ENCODE measurements around the gene FDPS. TPM values are rescaled to one million over a fixed set of nuclear protein-coding genes. Genes with fewer than 3 reads are reported as not detected.

FDPS gene
- total RNA-seq, 1 experiment from 2014 or later = 228 TPM

DNA sequence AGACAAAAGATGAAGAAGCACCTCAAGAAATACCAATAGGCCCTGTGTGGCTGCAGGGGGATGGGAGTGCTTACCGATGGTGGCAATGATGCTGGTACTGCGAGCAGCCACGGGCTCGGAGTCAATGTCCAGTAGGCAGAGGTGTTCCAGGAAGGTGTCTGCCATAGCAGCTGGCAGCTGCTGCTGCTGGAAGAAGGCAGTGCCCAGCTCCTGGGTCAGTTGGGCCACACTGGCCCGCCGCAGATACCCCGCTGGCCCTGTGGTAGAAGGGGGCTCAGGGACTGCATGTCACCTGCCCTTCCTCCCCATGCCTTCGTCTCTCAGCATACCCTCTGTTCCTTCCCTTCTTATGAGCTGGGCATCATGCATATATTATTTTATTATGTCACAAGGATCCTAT lies 8.6 kb upstream of the FDPS start:
- no peaks in the 10 kb centered on the region for H3K36me3 ChIP-seq (ENCODE audit: control insufficient read depth, insufficient read depth, low read length)
- no peak overlapping the region for H3K4me3 ChIP-seq (ENCODE audit: low read depth, low read length)
- H3K27ac Mint-ChIP-seq (ENCODE audit: unreplicated experiment) = no peak overlapping the region
- ChIA-PET CTCF (no interaction called here), POLR2A (no interaction called here)
- intact Hi-C loops (cut with micrococcal nuclease; ENCODE audit: unreplicated experiment) = no loop called here
- TF ChIP-seq, protein P1, sequence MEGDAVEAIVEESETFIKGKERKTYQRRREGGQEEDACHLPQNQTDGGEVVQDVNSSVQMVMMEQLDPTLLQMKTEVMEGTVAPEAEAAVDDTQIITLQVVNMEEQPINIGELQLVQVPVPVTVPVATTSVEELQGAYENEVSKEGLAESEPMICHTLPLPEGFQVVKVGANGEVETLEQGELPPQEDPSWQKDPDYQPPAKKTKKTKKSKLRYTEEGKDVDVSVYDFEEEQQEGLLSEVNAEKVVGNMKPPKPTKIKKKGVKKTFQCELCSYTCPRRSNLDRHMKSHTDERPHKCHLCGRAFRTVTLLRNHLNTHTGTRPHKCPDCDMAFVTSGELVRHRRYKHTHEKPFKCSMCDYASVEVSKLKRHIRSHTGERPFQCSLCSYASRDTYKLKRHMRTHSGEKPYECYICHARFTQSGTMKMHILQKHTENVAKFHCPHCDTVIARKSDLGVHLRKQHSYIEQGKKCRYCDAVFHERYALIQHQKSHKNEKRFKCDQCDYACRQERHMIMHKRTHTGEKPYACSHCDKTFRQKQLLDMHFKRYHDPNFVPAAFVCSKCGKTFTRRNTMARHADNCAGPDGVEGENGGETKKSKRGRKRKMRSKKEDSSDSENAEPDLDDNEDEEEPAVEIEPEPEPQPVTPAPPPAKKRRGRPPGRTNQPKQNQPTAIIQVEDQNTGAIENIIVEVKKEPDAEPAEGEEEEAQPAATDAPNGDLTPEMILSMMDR (IDR thresholded peaks at IDR 0.05; ENCODE audit: insufficient read depth in 1 of 2, low read depth in 1 of 2, low read length in 1 of 2, severe bottlenecking in 1 of 2, unreplicated experiment in 1 of 2) = no peak
- no peaks in the 10 kb centered on the region for H3K9me3 ChIP-seq
- no TSS peak for BruUV-seq (replicated peaks)
- H3K9me3 Mint-ChIP-seq (ENCODE audit: unreplicated experiment) = no peaks in the 10 kb centered on the region
- no peak for DNase-seq
- H3K36me3 Mint-ChIP-seq (ENCODE audit: insufficient read depth, unreplicated experiment) = no peaks in the 10 kb centered on the region
- H3K27me3 ChIP-seq (replicated peaks; ENCODE audit: control insufficient read depth, insufficient read depth, low read length) = no peaks in the 10 kb centered on the region
- H3K4me1 Mint-ChIP-seq (ENCODE audit: low read depth, unreplicated experiment) = peaks cover 6% of the 10 kb centered on the region
- no peaks in the 10 kb centered on the region for H3K27me3 Mint-ChIP-seq (ENCODE audit: insufficient read depth, unreplicated experiment)
- no peak overlapping the region for H3K4me3 Mint-ChIP-seq (ENCODE audit: unreplicated experiment)
- H3K4me1 ChIP-seq = no peaks in the 10 kb centered on the region

DNA sequence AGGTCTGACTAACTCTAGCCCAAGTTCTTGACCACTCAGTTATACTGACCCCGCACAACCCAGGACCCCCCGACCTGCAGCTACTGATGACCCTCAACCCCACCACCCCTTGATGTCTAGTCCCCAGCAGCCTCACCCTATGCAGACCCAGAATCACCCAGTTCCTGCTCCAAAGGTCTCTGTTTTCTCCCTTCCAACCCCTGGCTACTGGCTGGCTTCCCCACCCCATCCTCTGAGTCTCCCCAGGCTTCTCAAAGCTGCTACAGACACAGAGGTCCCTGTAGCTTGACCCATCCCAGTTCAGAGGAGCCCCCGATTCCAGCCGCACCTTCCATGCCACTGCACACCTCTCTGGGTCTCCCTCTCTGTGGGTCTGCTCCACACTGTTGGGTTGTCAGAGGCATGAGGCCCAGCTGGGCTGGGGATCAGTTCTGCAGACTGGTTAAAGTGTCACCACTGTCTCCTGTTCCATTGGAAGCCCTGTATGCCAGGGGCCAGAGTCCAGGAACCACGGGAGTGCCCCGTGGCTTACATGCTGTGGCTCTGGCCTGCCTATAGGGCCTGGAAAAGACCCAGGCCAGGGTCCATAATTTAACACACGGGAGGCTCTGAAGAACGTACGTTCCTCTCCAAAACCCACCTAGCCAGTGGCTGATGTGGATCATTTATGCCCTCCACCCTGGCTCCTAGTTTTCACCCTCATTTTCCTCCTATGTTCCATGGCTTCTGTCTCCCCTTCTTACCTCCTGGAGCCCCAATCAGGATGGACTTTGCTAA lies 7.9 kb upstream of the FDPS start:
- Histone ChIP-seq H3K27me3 (replicated peaks; ENCODE audit: control insufficient read depth, insufficient read depth, low read length) (no peaks in the 10 kb centered on the region), H3K36me3 (ENCODE audit: control insufficient read depth, insufficient read depth, low read length) (no peaks in the 10 kb centered on the region), H3K4me3 (ENCODE audit: low read depth, low read length) (no peak overlapping the region), H3K9me3 (no peaks in the 10 kb centered on the region), H3K4me1 (no peaks in the 10 kb centered on the region)
- POLR2A ChIA-PET = no interaction called here
- Mint-ChIP-seq H3K27ac (ENCODE audit: unreplicated experiment) (no peak overlapping the region), H3K36me3 (ENCODE audit: insufficient read depth, unreplicated experiment) (no peaks in the 10 kb centered on the region), H3K4me1 (ENCODE audit: low read depth, unreplicated experiment) (peaks cover 6% of the 10 kb centered on the region), H3K27me3 (ENCODE audit: insufficient read depth, unreplicated experiment) (no peaks in the 10 kb centered on the region), H3K4me3 (ENCODE audit: unreplicated experiment) (no peak overlapping the region), H3K9me3 (ENCODE audit: unreplicated experiment) (no peaks in the 10 kb centered on the region)
- intact Hi-C loops (cut with micrococcal nuclease; ENCODE audit: unreplicated experiment) = no loop called here
- TF ChIP-seq, protein P1 (IDR thresholded peaks at IDR 0.05; ENCODE audit: insufficient read depth in 1 of 2, low read depth in 1 of 2, low read length in 1 of 2, severe bottlenecking in 1 of 2, unreplicated experiment in 1 of 2) = no peak
- CTCF ChIA-PET = no interaction called here
- DNase-seq = no peak
- no TSS peak for BruUV-seq (replicated peaks)

DNA sequence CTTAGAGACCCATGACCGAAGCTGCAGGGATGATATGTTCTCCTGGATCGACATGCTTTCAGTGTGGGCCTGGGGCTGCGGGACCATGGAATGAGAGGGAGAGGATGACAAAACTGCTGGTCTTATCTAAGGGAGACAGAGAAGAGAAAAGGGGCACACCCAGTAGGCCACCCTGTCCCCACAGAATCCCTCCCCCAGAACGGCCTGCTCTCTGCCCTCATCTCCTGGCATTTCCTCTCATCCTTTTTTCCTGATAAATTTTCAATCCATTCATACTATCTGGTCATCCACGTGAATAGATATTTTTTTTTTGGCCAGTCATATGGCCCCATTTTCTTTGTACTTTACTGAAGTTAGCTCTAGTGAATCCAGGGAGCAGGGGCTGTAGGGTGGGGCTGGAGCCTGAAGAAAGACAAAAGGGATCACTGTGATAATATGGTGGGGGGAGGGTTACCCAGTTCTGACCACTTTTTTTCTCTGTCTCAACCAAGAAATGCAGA lies 7.3 kb upstream of the FDPS start, which contains the start of gene PKLR:
Gene PKLR, minus strand, starts transcription at position 97 of the 500 bp plus-strand sequence. Its CDS starts 43 bp downstream, at position 54.
- Histone ChIP-seq H3K36me3 (ENCODE audit: control insufficient read depth, insufficient read depth, low read length) (no peaks in the 10 kb centered on the region), H3K4me3 (ENCODE audit: low read depth, low read length) (no peak within 1 kb of the TSS), H3K4me1 (no peaks in the 10 kb centered on the region), H3K27me3 (replicated peaks; ENCODE audit: control insufficient read depth, insufficient read depth, low read length) (no peaks in the 10 kb centered on the region), H3K9me3 (no peaks in the 10 kb centered on the region)
- ChIA-PET POLR2A (no interaction called here), CTCF (no interaction called here)
- no TSS peak for BruUV-seq (replicated peaks)
- intact Hi-C loops (cut with micrococcal nuclease; ENCODE audit: unreplicated experiment) = no loop called here
- Mint-ChIP-seq H3K27ac (ENCODE audit: unreplicated experiment) (no peak within 1 kb of the TSS), H3K4me3 (ENCODE audit: unreplicated experiment) (no peak within 1 kb of the TSS), H3K27me3 (ENCODE audit: insufficient read depth, unreplicated experiment) (no peaks in the 10 kb centered on the region), H3K9me3 (ENCODE audit: unreplicated experiment) (no peaks in the 10 kb centered on the region), H3K4me1 (ENCODE audit: low read depth, unreplicated experiment) (peaks cover 6% of the 10 kb centered on the region), H3K36me3 (ENCODE audit: insufficient read depth, unreplicated experiment) (no peaks in the 10 kb centered on the region)
- TF ChIP-seq, protein P1 (IDR thresholded peaks at IDR 0.05; ENCODE audit: insufficient read depth in 1 of 2, low read depth in 1 of 2, low read length in 1 of 2, severe bottlenecking in 1 of 2, unreplicated experiment in 1 of 2) = no peak
- no peak for DNase-seq
